ENCODE data around the gene C20orf204. TPM values are rescaled to one million over a fixed set of nuclear protein-coding genes. Genes with fewer than 3 reads are reported as not detected.

The C20orf204 gene
- total RNA-seq, 1 donor from 2014 or later = 0.30 TPM

- DNase-seq (ENCODE audit: missing footprints) = no peak
- ATAC-seq = no peak
- intact Hi-C loops (cut with DNase I) = no loop called here
These were observed 29.3 kb downstream of the C20orf204 start for GRCh38 chr20:64065062-64065973.

GRCh38 chr20:64065974-64066343 is 30.0 kb downstream of the C20orf204 start:
- DNase-seq (ENCODE audit: missing footprints) (no peak), ATAC-seq (no peak)
- intact Hi-C loops (cut with DNase I) = no loop called here

DNA sequence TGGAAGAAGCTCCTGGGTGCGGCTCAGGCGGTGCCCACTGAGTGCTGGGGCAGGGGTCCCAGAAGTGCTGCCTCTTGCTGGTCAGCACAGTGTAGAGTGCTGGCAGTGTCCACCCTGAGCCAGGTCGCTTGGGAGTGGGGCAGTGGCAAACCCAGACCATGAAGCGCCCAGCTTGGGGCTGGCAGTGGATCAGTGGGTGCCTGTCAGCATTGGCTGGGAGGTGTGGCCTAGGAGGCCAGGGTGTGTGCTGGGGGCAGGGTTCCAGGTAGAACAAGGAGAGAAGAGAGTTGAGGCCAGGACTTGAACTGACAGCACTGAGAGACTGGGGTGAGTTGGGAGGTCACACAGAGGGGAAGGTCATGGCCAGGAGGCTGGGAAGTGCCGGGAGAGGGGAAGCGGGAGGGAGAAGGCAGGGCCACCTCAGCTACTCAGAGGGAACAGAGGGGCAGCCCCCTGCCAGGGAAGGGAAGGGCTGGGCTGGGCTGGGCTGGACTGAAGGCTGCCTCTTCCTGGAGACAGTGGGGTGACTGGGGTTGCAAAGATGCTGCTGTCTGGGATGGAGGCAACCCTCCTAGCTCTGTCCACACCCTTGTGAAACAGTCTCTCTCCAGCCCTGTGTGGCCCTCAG is 31.1 kb downstream of the C20orf204 start:
- intact Hi-C loops (cut with DNase I) = no loop called here
- no peak for ATAC-seq
- DNase-seq (ENCODE audit: missing footprints) = no peak

GRCh38 chr20:64067733-64068307 is 31.8 kb downstream of the C20orf204 start:
- intact Hi-C loops (cut with DNase I) = no loop called here
- no peak for ATAC-seq
- DNase-seq (ENCODE audit: missing footprints) = no peak

- ATAC-seq (no peak), DNase-seq (ENCODE audit: missing footprints) (no peak)
- intact Hi-C loops (cut with DNase I) = no loop called here
These were observed 32.6 kb downstream of the C20orf204 start for GRCh38 chr20:64068386-64069208.

GRCh38 chr20:64069209-64069613 is 33.2 kb downstream of the C20orf204 start:
- intact Hi-C loops (cut with DNase I) = no loop called here
- no peak for DNase-seq (ENCODE audit: missing footprints)
- ATAC-seq = no peak

DNA sequence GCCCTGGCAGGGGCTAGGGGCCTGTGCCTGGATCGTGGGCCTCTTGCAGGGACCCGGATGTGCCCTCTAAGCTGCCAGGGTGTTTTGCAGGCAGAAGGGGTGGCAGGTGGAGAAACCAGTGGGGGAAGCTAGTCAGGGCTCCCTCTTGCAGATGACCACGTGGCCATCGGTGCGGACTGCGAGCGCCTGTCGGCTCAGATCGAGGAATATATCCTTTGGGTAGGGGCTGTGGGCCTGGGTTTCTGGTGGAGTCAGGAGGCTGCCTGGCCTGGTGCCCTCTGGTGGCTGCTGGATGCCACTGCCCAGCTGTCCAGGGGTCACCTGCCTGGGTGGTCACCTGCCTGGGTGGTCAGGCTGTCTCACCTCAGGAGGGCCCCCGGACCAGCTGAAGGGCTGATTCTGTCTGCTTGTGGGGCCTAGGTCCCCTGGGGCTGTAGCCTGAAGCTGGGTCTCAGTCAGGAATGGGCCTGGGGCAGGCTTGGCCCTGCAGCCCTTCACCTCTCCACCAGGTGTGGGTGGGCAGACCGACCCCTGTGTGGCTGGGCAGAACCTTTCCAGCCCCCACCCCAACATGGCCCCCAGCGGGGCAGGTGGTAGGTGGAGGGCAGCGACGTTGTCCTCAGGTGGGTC is 33.7 kb downstream of the C20orf204 start:
- DNase-seq (ENCODE audit: missing footprints) = peak; percentile 50
- intact Hi-C loops (cut with DNase I) = no loop called here
- no peak for ATAC-seq

GRCh38 chr20:64070244-64070993 is 34.4 kb downstream of the C20orf204 start:
- no peak for ATAC-seq
- DNase-seq (ENCODE audit: missing footprints) = peak; percentile 34
- intact Hi-C loops (cut with DNase I) = no loop called here

DNA sequence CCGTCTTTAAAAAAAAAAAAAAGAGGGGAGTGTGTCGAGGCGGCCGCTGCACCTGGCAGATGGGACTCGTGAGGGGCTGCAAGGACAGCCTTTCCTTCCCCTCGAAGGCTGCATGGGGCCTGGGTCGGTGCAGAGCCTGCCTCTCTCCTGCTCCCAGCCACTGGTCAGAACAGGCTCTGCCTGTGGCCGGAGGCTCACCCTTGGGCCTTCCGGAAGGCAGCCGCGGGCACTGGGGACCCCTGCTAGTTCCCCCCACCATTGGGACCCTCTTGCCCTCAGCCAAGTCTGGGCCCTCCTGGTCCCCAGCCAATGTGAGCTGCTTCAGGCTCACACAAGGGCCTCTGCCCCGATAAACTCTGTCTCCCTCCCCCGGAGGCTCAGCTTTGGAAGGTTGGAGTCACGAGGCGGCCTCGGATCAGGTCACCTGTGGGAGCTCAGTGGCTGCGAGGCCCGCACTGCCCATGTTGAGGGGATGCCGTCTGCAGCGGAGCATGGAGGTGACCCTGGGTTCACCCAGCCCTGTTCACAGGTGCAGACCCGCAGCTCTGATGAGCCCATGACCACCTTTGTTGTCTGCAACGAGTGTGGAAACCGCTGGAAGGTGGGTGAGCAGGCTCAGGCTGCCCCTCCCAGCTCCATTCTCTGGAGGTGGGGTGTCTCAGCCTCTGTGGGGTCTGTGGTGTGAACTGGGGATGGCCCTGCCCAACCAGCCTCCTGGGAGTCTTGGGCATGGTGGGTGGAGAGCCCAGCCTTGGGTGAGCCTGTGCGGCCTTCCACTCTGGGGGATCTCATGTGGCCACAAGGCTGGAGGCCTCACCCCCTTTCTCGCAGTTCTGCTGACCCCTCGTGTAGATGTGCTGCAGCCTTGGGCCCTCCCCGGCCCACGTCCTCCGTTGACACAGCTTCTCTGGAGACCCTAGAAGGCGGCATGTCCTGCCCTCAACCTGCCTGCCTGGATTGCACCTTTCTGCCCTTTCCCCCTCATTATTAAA is 35.7 kb downstream of the C20orf204 start:
- DNase-seq (ENCODE audit: missing footprints) (peak; percentile 58), ATAC-seq (no peak)
- intact Hi-C loops (cut with DNase I) = no loop called here

GRCh38 chr20:64072498-64073063 is 36.6 kb downstream of the C20orf204 start:
- peak; percentile 42 for DNase-seq (ENCODE audit: missing footprints)
- no peak for ATAC-seq
- intact Hi-C loops (cut with DNase I) = no loop called here

DNA sequence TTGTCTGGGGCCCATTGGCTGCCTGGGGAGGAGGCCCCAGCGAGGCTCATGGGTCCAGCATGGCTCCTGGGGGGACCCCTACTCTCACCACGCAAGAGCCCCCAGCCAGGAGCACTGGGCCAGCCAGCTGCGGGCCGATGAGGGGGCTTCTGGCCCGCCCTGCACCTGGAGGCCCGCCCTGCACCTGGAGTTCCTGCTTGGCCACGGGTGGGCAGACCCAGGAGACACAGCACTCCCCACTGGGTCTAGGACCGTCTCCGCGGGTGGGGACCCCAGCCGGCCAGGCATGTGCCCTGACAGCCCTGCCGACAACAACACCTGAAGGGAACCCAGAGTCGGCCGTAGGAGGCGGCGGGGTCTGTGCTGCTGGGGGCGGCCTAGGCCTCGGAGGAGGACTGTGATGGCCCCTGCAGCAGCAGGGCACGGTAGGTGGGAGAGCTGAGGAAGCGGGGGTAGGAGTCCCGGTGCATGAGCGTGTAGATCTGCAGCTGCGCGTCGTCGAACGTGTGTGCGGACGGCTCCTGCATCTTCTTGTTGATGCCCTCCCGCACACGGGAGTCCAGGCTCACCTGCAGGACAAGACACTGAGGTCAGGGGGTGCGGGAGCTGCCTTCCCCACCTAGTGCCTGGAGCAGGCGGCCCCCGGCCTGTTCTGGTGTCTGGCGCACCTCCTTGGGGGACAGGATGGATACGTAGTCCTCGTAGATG is 37.6 kb downstream of the C20orf204 start:
- ATAC-seq (no peak), DNase-seq (ENCODE audit: missing footprints) (peak; percentile 66)
- intact Hi-C loops (cut with DNase I) = no loop called here

GRCh38 chr20:64074184-64074789 is 38.3 kb downstream of the C20orf204 start:
- DNase-seq (ENCODE audit: missing footprints) (peak; percentile 67), ATAC-seq (no peak)
- intact Hi-C loops (cut with DNase I) = no loop called here

GRCh38 chr20:64074963-64075362 is 39.0 kb downstream of the C20orf204 start:
- no peak for ATAC-seq
- intact Hi-C loops (cut with DNase I) = no loop called here
- no peak for DNase-seq (ENCODE audit: missing footprints)

DNA sequence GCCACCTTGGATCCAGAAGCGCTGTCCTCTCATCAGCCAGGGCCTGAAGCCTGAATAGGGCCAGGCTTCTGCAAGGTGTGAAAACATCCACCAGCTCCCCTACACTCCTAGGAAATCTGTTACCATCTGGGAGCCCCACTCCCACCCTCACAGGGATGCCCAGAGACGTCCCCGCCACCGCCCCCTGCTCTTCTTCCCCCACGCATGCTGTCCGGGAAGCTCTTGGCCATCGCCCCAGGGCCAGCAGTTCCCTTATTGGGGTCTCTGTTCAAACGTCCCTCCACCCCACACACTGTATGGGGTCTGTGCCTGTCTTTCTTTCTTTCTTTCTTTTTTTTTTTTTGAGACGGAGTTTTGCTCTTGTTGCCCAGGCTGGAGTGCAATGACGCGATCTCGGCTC is 39.6 kb downstream of the C20orf204 start:
- DNase-seq (ENCODE audit: missing footprints) (peak; percentile 68), ATAC-seq (no peak)
- intact Hi-C loops (cut with DNase I) = no loop called here
